Kidney (tissue), 14 donors: Measurements from ENCODE around the gene WLS. TPM values are rescaled to one million over a fixed set of nuclear protein-coding genes. Genes with fewer than 3 reads are reported as not detected.

Experiments used
- DNase-seq, 5 donors: peaks; one replicate each; pipeline ENCODE4 v3.0.0-alpha.2; 2013 to 2020
- FAIRE-seq: peaks from 2 replicates; lab custom pipeline; 2012; peaks lifted over from hg19 to GRCh38; lab: Jason Lieb, UNC
- H3K27ac ChIP-seq, 2 donors: one replicate each; pipeline ENCODE4 v1.7.0; 2013; ENCODE audit warnings: low read depth in 2 of 2, low read length in 2 of 2, inconsistent platforms in 1 of 2
- H3K27me3 ChIP-seq: one replicate; pipeline ENCODE4 v1.7.1; 2013; ENCODE audit warnings: low read length, inconsistent platforms; ENCODE audit not compliant: control insufficient read depth, insufficient read depth
- H3K36me3 ChIP-seq, 3 donors: one replicate each; pipeline versions ENCODE4 v1.7.0 to v1.7.1; 2013; ENCODE audit warnings: low read length in 3 of 3, control low read depth in 1 of 3, inconsistent platforms in 1 of 3; ENCODE audit not compliant: insufficient read depth in 3 of 3, control insufficient read depth in 2 of 3
- H3K4me1 ChIP-seq, 3 donors: one replicate each; pipeline versions ENCODE4 v1.7.0 to v1.7.1; 2013; ENCODE audit warnings: low read length in 3 of 3, inconsistent platforms in 1 of 3, low read depth in 1 of 3; ENCODE audit not compliant: control insufficient read depth in 2 of 3, insufficient read depth in 2 of 3
- H3K4me3 ChIP-seq, 3 donors: one replicate each; pipeline versions ENCODE4 v1.7.0 to v1.8.1; 2013; ENCODE audit warnings: low read length in 3 of 3, control low read depth in 1 of 3, inconsistent platforms in 1 of 3
- H3K9ac ChIP-seq, 3 donors: one replicate each; pipeline versions ENCODE4 v1.7.0 to v1.7.1; 2013; ENCODE audit warnings: low read length in 3 of 3, control low read depth in 1 of 3, inconsistent platforms in 1 of 3
- H3K9me3 ChIP-seq, 3 donors: one replicate each; pipeline versions ENCODE4 v1.7.0 to v1.7.1; 2013; ENCODE audit warnings: low read length in 3 of 3, control low read depth in 1 of 3, inconsistent platforms in 1 of 3; ENCODE audit not compliant: control insufficient read depth in 2 of 3, insufficient read depth in 1 of 3
- intact Hi-C: fragments of 100-400 bp; cut with DNase I; formaldehyde crosslinking; loops from one replicate; pipeline ENCODE4 v1.11.1; 2022
- polyA plus RNA-seq: library from polyadenylated mRNA; stranded (reverse); fragments of 350-450 nt; fragmentation: Illumina TruSeq; extraction: RNeasy Lipid Tissue Mini Kit (QIAGEN cat#74804); gene quantifications from one replicate; pipeline ENCODE4 v1.2.3, GENCODE V29; 2014; ENCODE audit warnings: low read depth, low replicate concordance; ENCODE audit not compliant: insufficient read depth
- total RNA-seq: library from RNA; stranded (reverse); fragmentation: NEBNext Ultra II Directional; extraction: Animal tissue kit (Norgen Biotek cat#: 25700); gene quantifications from one replicate; pipeline ENCODE4 v1.2.1, GENCODE V29; 2021
- TF ChIP-seq, protein P1 (sequence below): IDR thresholded peaks from 3 replicates; pipeline ENCODE4 v1.5.1; 2012; ENCODE audit warnings: mild to moderate bottlenecking, moderate library complexity, borderline replicate concordance; ENCODE audit not compliant: insufficient read depth; ENCODE audit errors: extremely low read depth
- donor health status: control.
- donor health status: control.
- donor health status: control.
- donor health status: control.
- donor health status: control.
- donor health status: DM: yes; HTN: yes; CAD: no.
- donor health status: Normal renal cell carcinoma (clear cell type).

The WLS gene
- total and polyA plus RNA-seq, 2 donors from 2014 or later: 92.3 to 147 TPM

- Histone ChIP-seq H3K27ac (no peak overlapping the region), H3K4me3 (no peak overlapping the region), H3K27me3 (no peaks in the 10 kb centered on the region), H3K4me1 (peaks cover 0 to 2% (median 0%) of the 10 kb centered on the region in 3 donors), H3K36me3 (peaks cover 0 to 6% (median 3%) of the 10 kb centered on the region in 3 donors), H3K9ac (no peak overlapping the region), H3K9me3 (no peaks in the 10 kb centered on the region)
- DNase-seq (no peak), FAIRE-seq (no peak)
- intact Hi-C loops: no loop called here
- TF ChIP-seq, protein P1, sequence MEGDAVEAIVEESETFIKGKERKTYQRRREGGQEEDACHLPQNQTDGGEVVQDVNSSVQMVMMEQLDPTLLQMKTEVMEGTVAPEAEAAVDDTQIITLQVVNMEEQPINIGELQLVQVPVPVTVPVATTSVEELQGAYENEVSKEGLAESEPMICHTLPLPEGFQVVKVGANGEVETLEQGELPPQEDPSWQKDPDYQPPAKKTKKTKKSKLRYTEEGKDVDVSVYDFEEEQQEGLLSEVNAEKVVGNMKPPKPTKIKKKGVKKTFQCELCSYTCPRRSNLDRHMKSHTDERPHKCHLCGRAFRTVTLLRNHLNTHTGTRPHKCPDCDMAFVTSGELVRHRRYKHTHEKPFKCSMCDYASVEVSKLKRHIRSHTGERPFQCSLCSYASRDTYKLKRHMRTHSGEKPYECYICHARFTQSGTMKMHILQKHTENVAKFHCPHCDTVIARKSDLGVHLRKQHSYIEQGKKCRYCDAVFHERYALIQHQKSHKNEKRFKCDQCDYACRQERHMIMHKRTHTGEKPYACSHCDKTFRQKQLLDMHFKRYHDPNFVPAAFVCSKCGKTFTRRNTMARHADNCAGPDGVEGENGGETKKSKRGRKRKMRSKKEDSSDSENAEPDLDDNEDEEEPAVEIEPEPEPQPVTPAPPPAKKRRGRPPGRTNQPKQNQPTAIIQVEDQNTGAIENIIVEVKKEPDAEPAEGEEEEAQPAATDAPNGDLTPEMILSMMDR: no peak
These were observed 46.6 kb downstream of the WLS start for GRCh38 chr1:68185743-68186142.

DNA sequence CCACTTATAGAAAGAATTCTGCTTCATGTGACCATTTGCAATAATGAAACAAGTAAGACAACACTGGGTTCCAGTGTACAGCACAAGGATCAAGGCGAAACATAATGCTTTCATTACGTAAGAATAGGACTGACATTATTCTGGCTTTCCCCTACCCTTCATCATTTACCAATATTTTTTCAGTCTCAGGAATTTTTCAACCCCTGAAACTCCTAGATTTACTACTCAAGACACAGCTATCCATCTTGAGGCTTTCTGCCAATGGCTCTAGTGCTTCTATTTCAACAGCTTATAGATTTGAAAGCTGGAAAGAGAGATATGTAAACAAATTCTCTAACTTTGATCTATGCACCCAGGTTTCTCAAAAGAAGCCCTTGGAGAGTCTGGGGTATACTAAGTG is 48.4 kb downstream of the WLS start:
- Histone ChIP-seq H3K27me3 (no peaks in the 10 kb centered on the region), H3K9ac (no peak overlapping the region), H3K9me3 (no peaks in the 10 kb centered on the region), H3K36me3 (peaks cover 0 to 3% (median 0%) of the 10 kb centered on the region in 3 donors), H3K4me3 (no peak overlapping the region), H3K4me1 (peaks cover 0 to 3% (median 2%) of the 10 kb centered on the region in 3 donors), H3K27ac (no peak overlapping the region)
- FAIRE-seq: no peak
- TF ChIP-seq, protein P1: no peak
- DNase-seq: no peak
- intact Hi-C loops: no loop called here

DNA sequence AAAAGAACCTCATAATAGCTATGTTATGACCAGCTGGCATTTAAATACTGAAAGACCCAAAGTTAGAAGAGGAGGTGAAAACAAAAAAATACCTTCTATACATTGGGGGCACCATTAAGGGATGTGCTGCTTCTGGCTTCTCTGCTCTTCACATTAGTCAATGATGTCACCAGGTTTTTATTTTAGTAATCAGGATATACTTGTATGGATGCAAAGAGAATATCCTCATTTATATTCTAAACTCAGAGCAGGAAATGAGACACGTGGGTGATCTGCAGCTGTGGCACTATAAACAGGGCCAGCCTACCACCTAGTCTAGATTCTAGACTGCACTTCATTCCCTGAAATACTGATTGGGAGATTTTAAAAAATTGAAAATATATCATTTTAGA is 51.2 kb downstream of the WLS start:
- Histone ChIP-seq H3K27me3 (no peaks in the 10 kb centered on the region), H3K27ac (no peak overlapping the region), H3K36me3 (peaks cover 0 to 3% (median 0%) of the 10 kb centered on the region in 3 donors), H3K4me3 (no peak overlapping the region), H3K9me3 (no peaks in the 10 kb centered on the region), H3K4me1 (peaks cover 0 to 26% (median 6%) of the 10 kb centered on the region in 3 donors), H3K9ac (no peak overlapping the region)
- no peak for DNase-seq
- TF ChIP-seq, protein P1: no peak
- intact Hi-C loops: no loop called here
- FAIRE-seq: no peak
